HepG2 (cell line): ENCODE data around the gene PLIN1. TPM values are rescaled to one million over a fixed set of nuclear protein-coding genes. Genes with fewer than 3 reads are reported as not detected.

Source experiments
- ATAC-seq: fragments of 200-7000 bp; cut with Tn5 transposase; 3 replicates; pipeline ENCODE4 v1.9.1; 2020; ENCODE audit warnings: mild to moderate bottlenecking, moderate library complexity
- BruUV-seq: library from RNA; stranded (reverse); fragments of 400-500 nt; replicated peaks from 2 replicates; lab custom pipeline; 2021; lab: Mats Ljungman, UMichigan
- CTCF ChIA-PET: fragments of 300-600 bp; formaldehyde crosslinking; extraction: SDS; loops from one replicate; lab custom pipeline; 2021; ENCODE audit warnings: low total read pairs, inconsistent platforms, low intra/inter-chr PET ratio; lab: Yijun Ruan, JAX
- POLR2A ChIA-PET: fragments of 350-600 bp; sonication (Branson Sonifier 250); formaldehyde crosslinking; loops from one replicate; lab custom pipeline; 2020; ENCODE audit warnings: antibody characterized with exemption, inconsistent platforms; lab: Yijun Ruan, JAX
- DNase-seq: peaks from one replicate; pipeline ENCODE4 v3.0.0-alpha.2; 2015; ENCODE audit warnings: low spot score
- FAIRE-seq: peaks from 3 replicates; lab custom pipeline; 2011; peaks lifted over from hg19 to GRCh38; lab: Jason Lieb, UNC
- H2AFZ ChIP-seq: one replicate; pipeline ENCODE4 v1.6.1; 2011; ENCODE audit warnings: low read length, inconsistent platforms
- H3K27ac ChIP-seq: fragments of 300-600 bp; 3 replicates; pipeline ENCODE4 v1.8.0; 2011; ENCODE audit warnings: mixed run types, mild to moderate bottlenecking, mixed read lengths, low read length, inconsistent platforms; ENCODE audit not compliant: insufficient read depth; ENCODE audit errors: extremely low read length
- H3K27me3 ChIP-seq, 2 experiments: fragments of 200-600 bp in 1 of 2; 2 replicates in 1 of 2; 3 replicates in 1 of 2; pipeline versions ENCODE4 v1.6.0 to v1.8.0; 2011; ENCODE audit warnings: low read length in 2 of 2, mild to moderate bottlenecking in 2 of 2, moderate library complexity in 2 of 2, inconsistent platforms in 1 of 2; ENCODE audit not compliant: insufficient read depth in 2 of 2, control insufficient read depth in 1 of 2
- H3K36me3 ChIP-seq, 2 experiments: fragments of 200-600 bp in 1 of 2; replicated peaks in 1 of 2; 2 replicates in 1 of 2; 3 replicates in 1 of 2; pipeline versions ENCODE4 v1.5.1 to v1.8.0; 2011; ENCODE audit warnings: low read length in 2 of 2, inconsistent platforms in 1 of 2; ENCODE audit not compliant: insufficient read depth in 2 of 2, control insufficient read depth in 1 of 2
- H3K4me1 ChIP-seq: 2 replicates; pipeline ENCODE4 v1.5.1; 2012; ENCODE audit warnings: low read length, inconsistent platforms; ENCODE audit not compliant: insufficient read depth
- H3K4me2 ChIP-seq: 2 replicates; pipeline ENCODE4 v1.6.0; 2011; ENCODE audit warnings: low read depth, low read length, inconsistent platforms
- H3K4me3 ChIP-seq, 3 experiments: fragments of 200-600 bp in 1 of 3; sonication (generic), shearing (Covaris generic) in 1 of 3; replicated peaks in 1 of 3; 2 replicates each; pipeline ENCODE4 v1.5.1; 2011 to 2016; ENCODE audit warnings: low read length in 3 of 3, inconsistent platforms in 2 of 3, low read depth in 2 of 3, mild to moderate bottlenecking in 2 of 3, control low read depth in 1 of 3, mixed read lengths in 1 of 3; ENCODE audit not compliant: insufficient read depth in 1 of 3
- H3K79me2 ChIP-seq: one replicate; pipeline ENCODE4 v1.6.1; 2011; ENCODE audit warnings: low read length, inconsistent platforms; ENCODE audit not compliant: insufficient read depth
- H3K9ac ChIP-seq: 2 replicates; pipeline ENCODE4 v1.6.0; 2011; ENCODE audit warnings: mild to moderate bottlenecking, low read depth, low read length, inconsistent platforms; ENCODE audit not compliant: insufficient read depth
- H3K9me3 ChIP-seq: 2 replicates; pipeline ENCODE4 v1.5.1; 2012; ENCODE audit warnings: mild to moderate bottlenecking, low read length
- H4K20me1 ChIP-seq: 2 replicates; pipeline ENCODE4 v1.6.0; 2011; ENCODE audit warnings: inconsistent platforms, mild to moderate bottlenecking, low read length, moderate library complexity; ENCODE audit not compliant: insufficient read depth
- CREM ChIP-seq, 2 experiments: sonication (generic) in 1 of 2; formaldehyde crosslinking in 1 of 2; IDR thresholded peaks; 2 replicates each; pipeline versions ENCODE4 v1.4.0 to v1.6.1; 2016 to 2020; ENCODE audit warnings: antibody characterized with exemption in 1 of 2, mild to moderate bottlenecking in 1 of 2, missing genetic modification reagents in 1 of 2
- DNMT3B ChIP-seq: conservative IDR thresholded peaks from 2 replicates; pipeline ENCODE4 v1.6.1; 2016; ENCODE audit warnings: missing biosample characterization, control low read depth
- SOX13 ChIP-seq, 3 experiments: fragments of 450-650 bp in 1 of 3; sonication (generic) in 1 of 3; formaldehyde crosslinking in 1 of 3; IDR thresholded peaks in 2 of 3; conservative IDR thresholded peaks in 1 of 3; 2 replicates each; pipeline versions ENCODE4 v1.5.0 to v1.6.1; 2016 to 2020; ENCODE audit warnings: antibody characterized with exemption in 1 of 3, mild to moderate bottlenecking in 1 of 3, missing compliant biosample characterization in 1 of 3, missing genetic modification reagents in 1 of 3, moderate library complexity in 1 of 3
- ZFP82 ChIP-seq: sonication (generic); formaldehyde crosslinking; IDR thresholded peaks from 2 replicates; pipeline ENCODE4 v1.5.1; 2020; ENCODE audit warnings: mild to moderate bottlenecking, missing genetic modification reagents, borderline replicate concordance
- ZNF124 ChIP-seq: sonication (generic); formaldehyde crosslinking; IDR thresholded peaks from 2 replicates; pipeline ENCODE4 v1.4.0; 2020; ENCODE audit warnings: missing genetic modification reagents
- ZNF567 ChIP-seq: sonication (generic); formaldehyde crosslinking; IDR thresholded peaks from 2 replicates; pipeline ENCODE4 v1.8.1; 2023; ENCODE audit warnings: mild to moderate bottlenecking, missing genetic modification reagents, borderline replicate concordance
- ZNF674 ChIP-seq: sonication (generic); formaldehyde crosslinking; IDR thresholded peaks from 2 replicates; pipeline ENCODE4 v1.5.0; 2020; ENCODE audit warnings: low read depth, mild to moderate bottlenecking, missing genetic modification reagents
- WGBS: methylation state at CpG from one replicate; pipeline ENCODE4 v1.1.6; 2017; ENCODE audit warnings: low lambda C conversion rate; 5-methylcytosine and 5-hydroxymethylcytosine counted together
- in situ Hi-C: cut with HindIII; loops from 2 replicates; pipeline ENCODE4 v1.10.0; 2017; ENCODE audit warnings: low pct_unique_long_range_greater_than_20kb; ENCODE audit not compliant: extremely low pct_ligation_motif_present
- intact Hi-C: fragments of 100-400 bp; cut with micrococcal nuclease; formaldehyde crosslinking; loops from one replicate; pipeline ENCODE4 v1.10.0; 2022; ENCODE audit not compliant: unreplicated experiment
- polyA plus RNA-seq, 8 experiments: library from polyadenylated mRNA; depleted of rRNA in 3 of 8; stranded (reverse) in 7 of 8; unstranded in 1 of 8; fragments of >200 nt; fragmentation: Illumina TruSeq in 4 of 8; extraction: Trizol in 4 of 8; gene quantifications; 2 replicates each; pipeline versions ENCODE4 v1.2.1 to v1.2.3, GENCODE V29; 2011 to 2016; ENCODE audit warnings: low read depth in 4 of 8, missing spikeins in 1 of 8, mixed read lengths in 1 of 8; ENCODE audit not compliant: insufficient read depth in 1 of 8
- total RNA-seq, 5 experiments: library from RNA; depleted of rRNA; stranded (reverse); fragments of >200 nt; fragmentation: Illumina TruSeq; extraction: Trizol; gene quantifications; 2 replicates each; pipeline ENCODE4 v1.2.3, GENCODE V29; 2016; ENCODE audit warnings: low read depth in 1 of 5
- TF ChIP-seq, protein P1 (sequence below): sonication (generic); formaldehyde crosslinking; IDR thresholded peaks from 2 replicates; pipeline ENCODE4 v1.4.0; 2020; ENCODE audit warnings: mild to moderate bottlenecking, low read depth, missing genetic modification reagents
- TF ChIP-seq, protein P2 (sequence below): sonication (generic); formaldehyde crosslinking; conservative IDR thresholded peaks from 2 replicates; pipeline ENCODE4 v1.4.0; 2020; ENCODE audit warnings: missing genetic modification reagents

The PLIN1 gene
- total and polyA plus RNA-seq, 2 of the 13 experiments (the other 11 are each of a cell fraction or from before 2014, with no cell fraction given): 0.74 to 1.2 TPM

DNA sequence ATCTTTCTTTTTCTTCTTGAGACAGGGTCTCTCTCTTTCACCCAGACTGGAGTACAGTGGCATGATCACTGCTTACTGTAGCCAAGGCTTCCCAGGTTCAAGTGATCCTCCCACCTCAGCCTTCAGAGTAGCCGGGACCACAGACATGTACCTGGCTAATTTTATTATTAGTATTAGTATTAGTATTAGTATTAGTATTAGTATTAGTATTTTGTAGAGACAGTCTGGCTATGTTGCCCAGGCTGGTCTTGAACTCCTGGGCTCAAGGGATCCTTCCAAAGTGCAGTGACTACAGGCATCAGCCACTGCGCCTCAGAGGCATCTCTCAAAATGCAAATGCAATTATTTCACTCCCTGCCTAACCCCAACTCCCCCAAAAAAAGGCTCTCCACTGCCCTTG, 25.6 kb downstream of the PLIN1 start (continued):
- TF ChIP-seq, protein P1, sequence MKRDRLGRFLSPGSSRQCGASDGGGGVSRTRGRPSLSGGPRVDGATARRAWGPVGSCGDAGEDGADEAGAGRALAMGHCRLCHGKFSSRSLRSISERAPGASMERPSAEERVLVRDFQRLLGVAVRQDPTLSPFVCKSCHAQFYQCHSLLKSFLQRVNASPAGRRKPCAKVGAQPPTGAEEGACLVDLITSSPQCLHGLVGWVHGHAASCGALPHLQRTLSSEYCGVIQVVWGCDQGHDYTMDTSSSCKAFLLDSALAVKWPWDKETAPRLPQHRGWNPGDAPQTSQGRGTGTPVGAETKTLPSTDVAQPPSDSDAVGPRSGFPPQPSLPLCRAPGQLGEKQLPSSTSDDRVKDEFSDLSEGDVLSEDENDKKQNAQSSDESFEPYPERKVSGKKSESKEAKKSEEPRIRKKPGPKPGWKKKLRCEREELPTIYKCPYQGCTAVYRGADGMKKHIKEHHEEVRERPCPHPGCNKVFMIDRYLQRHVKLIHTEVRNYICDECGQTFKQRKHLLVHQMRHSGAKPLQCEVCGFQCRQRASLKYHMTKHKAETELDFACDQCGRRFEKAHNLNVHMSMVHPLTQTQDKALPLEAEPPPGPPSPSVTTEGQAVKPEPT (CRISPR knock-in tag): no peak
- no peak for TF ChIP-seq DNMT3B (CRISPR knock-in tag)

DNA sequence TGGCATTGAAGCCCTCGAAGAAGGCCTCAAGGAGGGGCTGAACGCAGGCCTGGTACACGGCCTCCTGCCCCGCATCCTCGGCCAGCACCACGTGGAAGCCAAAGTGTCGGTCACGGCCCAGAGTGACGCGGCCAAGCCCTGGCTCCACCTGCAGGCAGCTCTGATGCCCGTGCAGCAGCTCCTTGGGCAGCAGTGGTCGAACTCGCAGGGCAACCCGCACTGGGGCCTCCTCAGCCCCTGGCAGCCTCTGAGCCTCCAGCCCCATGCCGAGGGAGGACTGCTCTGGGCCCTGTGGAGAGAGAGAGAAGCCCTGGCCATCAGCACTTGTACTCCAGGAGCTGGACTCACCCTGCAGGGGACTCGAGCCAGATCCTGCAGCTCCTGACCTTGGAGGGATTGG, 26.5 kb downstream of the PLIN1 start:
- Histone ChIP-seq H3K9ac (no peak overlapping the region), H3K4me2 (no peak overlapping the region), H2AFZ (no peak overlapping the region), H4K20me1 (no peaks in the 10 kb centered on the region), H3K36me3 (no peaks in the 10 kb centered on the region; a peak in 1 of 5 replicates), H3K9me3 (no peaks in the 10 kb centered on the region), H3K4me1 (peaks cover 31% of the 10 kb centered on the region), H3K27ac (no peak overlapping the region), H3K27me3 (peaks cover 0 to 2% of the 10 kb centered on the region in 2 experiments; a peak in 1 of 5 replicates), H3K79me2 (no peaks in the 10 kb centered on the region), H3K4me3 (no peak overlapping the region)
- DNase-seq: no peak
- ATAC-seq: no peak
- POLR2A ChIA-PET: no interaction called here
- WGBS: 94% methylated on average over 7 of the region's 16 CpGs
- CTCF ChIA-PET: no interaction called here
- in situ Hi-C loops (no loop called here), intact Hi-C loops (no loop called here)
- TF ChIP-seq, protein P2, sequence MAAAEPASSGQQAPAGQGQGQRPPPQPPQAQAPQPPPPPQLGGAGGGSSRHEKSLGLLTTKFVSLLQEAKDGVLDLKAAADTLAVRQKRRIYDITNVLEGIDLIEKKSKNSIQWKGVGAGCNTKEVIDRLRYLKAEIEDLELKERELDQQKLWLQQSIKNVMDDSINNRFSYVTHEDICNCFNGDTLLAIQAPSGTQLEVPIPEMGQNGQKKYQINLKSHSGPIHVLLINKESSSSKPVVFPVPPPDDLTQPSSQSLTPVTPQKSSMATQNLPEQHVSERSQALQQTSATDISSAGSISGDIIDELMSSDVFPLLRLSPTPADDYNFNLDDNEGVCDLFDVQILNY: no peak
- no peak for TF ChIP-seq ZNF674
- TF ChIP-seq CREM (IDR thresholded peaks at IDR 0.05): no peak
- TF ChIP-seq CREM (CRISPR knock-in tag; IDR thresholded peaks at IDR 0.05): no peak
- no peak for TF ChIP-seq ZFP82
- TF ChIP-seq SOX13 (IDR thresholded peaks at IDR 0.05): no peak
- no peak for TF ChIP-seq SOX13 (CRISPR knock-in tag; conservative IDR thresholded peaks at IDR 0.05 in 1 of 2, IDR thresholded peaks at IDR 0.05 in 1 of 2)
- no peak for TF ChIP-seq ZNF124
- TF ChIP-seq ZNF567: no peak
- no TSS peak for BruUV-seq
- no peak for FAIRE-seq
